Endothelial cell of umbilical vein (primary cell): ENCODE data around the gene QRICH2.

Source experiments
- EZH2 ChIP-seq: IDR thresholded peaks from 2 replicates; pipeline ENCODE4 v1.6.1; 2012; ENCODE audit warnings: borderline replicate concordance, low read depth, mild to moderate bottlenecking, moderate library complexity, low read length, inconsistent platforms; ENCODE audit not compliant: severe bottlenecking
- FOS ChIP-seq: IDR thresholded peaks from 2 replicates; pipeline ENCODE4 v1.6.1; 2011; ENCODE audit warnings: mild to moderate bottlenecking, low read length, moderate library complexity, borderline replicate concordance; ENCODE audit not compliant: insufficient read depth
- JUN ChIP-seq: IDR thresholded peaks from 2 replicates; pipeline ENCODE4 v1.6.1; 2011; ENCODE audit warnings: borderline replicate concordance, low read depth; ENCODE audit not compliant: insufficient read length, insufficient read depth
- POLR2A ChIP-seq: IDR thresholded peaks from 2 replicates; pipeline ENCODE4 v1.6.1; 2012; ENCODE audit warnings: low read depth, mild to moderate bottlenecking, control low read depth, low read length
- POLR2AphosphoS5 ChIP-seq: IDR thresholded peaks from 2 replicates; pipeline ENCODE4 v1.6.1; 2012; ENCODE audit warnings: low read depth, mild to moderate bottlenecking, control low read depth, low read length, moderate library complexity; ENCODE audit not compliant: insufficient read depth
- TF ChIP-seq, protein P1 (sequence below), 2 donors: IDR thresholded peaks; 1 replicate in 1 of 2; 2 replicates in 1 of 2; pipeline ENCODE4 v1.5.1; 2011; ENCODE audit warnings: low read length in 2 of 2, mild to moderate bottlenecking in 2 of 2, moderate library complexity in 2 of 2, control low read depth in 1 of 2, inconsistent platforms in 1 of 2, low read depth in 1 of 2; ENCODE audit not compliant: insufficient read depth in 1 of 2; ENCODE audit errors: extremely low read depth in 1 of 2
- TF ChIP-seq, protein P2 (sequence below): IDR thresholded peaks from 2 replicates; pipeline ENCODE4 v1.6.1; 2011; ENCODE audit not compliant: insufficient read depth, insufficient read length

DNA sequence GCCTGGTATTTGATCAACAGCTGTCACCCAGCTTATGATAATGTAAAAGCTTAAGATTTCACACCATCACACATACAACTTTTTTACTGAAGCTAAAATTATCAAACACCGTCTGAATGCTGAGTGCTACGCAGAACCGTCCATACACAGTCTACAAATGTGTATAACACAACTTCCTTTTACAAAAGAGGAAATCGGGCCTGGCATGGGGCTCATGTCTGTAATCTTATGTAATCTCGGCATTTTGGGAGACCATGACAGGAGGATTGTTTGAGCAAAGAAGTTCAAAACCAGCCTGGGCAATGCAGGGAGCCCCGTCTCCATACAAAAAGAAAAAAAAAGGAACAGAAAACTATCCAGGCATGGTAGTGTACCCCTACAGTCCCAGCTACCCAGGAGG is 19.6 kb upstream of the QRICH2 start:
- TF ChIP-seq, protein P1, sequence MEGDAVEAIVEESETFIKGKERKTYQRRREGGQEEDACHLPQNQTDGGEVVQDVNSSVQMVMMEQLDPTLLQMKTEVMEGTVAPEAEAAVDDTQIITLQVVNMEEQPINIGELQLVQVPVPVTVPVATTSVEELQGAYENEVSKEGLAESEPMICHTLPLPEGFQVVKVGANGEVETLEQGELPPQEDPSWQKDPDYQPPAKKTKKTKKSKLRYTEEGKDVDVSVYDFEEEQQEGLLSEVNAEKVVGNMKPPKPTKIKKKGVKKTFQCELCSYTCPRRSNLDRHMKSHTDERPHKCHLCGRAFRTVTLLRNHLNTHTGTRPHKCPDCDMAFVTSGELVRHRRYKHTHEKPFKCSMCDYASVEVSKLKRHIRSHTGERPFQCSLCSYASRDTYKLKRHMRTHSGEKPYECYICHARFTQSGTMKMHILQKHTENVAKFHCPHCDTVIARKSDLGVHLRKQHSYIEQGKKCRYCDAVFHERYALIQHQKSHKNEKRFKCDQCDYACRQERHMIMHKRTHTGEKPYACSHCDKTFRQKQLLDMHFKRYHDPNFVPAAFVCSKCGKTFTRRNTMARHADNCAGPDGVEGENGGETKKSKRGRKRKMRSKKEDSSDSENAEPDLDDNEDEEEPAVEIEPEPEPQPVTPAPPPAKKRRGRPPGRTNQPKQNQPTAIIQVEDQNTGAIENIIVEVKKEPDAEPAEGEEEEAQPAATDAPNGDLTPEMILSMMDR (IDR thresholded peaks at IDR 0.05; ENCODE audit: extremely low read depth in 1 of 2, insufficient read depth in 1 of 2, low read depth in 1 of 2, low read length in 2 of 2): no peak
- TF ChIP-seq POLR2A: no peak
- no peak for TF ChIP-seq EZH2
- no peak for TF ChIP-seq JUN
- TF ChIP-seq, protein P2, sequence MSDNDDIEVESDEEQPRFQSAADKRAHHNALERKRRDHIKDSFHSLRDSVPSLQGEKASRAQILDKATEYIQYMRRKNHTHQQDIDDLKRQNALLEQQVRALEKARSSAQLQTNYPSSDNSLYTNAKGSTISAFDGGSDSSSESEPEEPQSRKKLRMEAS: no peak
- no peak for TF ChIP-seq POLR2AphosphoS5
- TF ChIP-seq FOS: no peak
